Measurements from ENCODE around the gene RHBDF1.
A peak's percentile ranks its signal among the peaks of the same experiment; 100 is the strongest.

Gene RHBDF1

GRCh38 chr16:72561-73548 is at the start of gene RHBDF1:
RHBDF1 (minus strand) TSS chr16:72631; CDS start chr16:65015, 7,616 bp downstream.
- no peak for FAIRE-seq

GRCh38 chr16:120756-121155 is 48.3 kb upstream of the RHBDF1 start:
- FAIRE-seq = no peak
- DNase-seq (ENCODE audit: extremely low spot score, insufficient read length, low read depth) = no peak

More at GRCh38 chr16:72561-73548, at the start of gene RHBDF1:
- DNase-seq (ENCODE audit: extremely low spot score, insufficient read length, low read depth) = no peak

GRCh38 chr16:119835-120491 is 47.5 kb upstream of the RHBDF1 start:
- no peak for FAIRE-seq

GRCh38 chr16:119295-119694 is 46.9 kb upstream of the RHBDF1 start:
- FAIRE-seq (no peak), DNase-seq (ENCODE audit: extremely low spot score, insufficient read length, low read depth) (no peak)

More at GRCh38 chr16:119835-120491, 47.5 kb upstream of the RHBDF1 start:
- no peak for DNase-seq (ENCODE audit: extremely low spot score, insufficient read length, low read depth)

GRCh38 chr16:118857-119256 is 46.4 kb upstream of the RHBDF1 start:
- FAIRE-seq (no peak), DNase-seq (ENCODE audit: extremely low spot score, insufficient read length, low read depth) (no peak)

- peak; percentile 54 for DNase-seq (ENCODE audit: extremely low spot score, insufficient read length, low read depth)
- no peak for FAIRE-seq
Observed at GRCh38 chr16:117379-118365, 45.2 kb upstream of the RHBDF1 start.

- no peak for DNase-seq (ENCODE audit: extremely low spot score, insufficient read length, low read depth)
- FAIRE-seq = no peak
Observed at GRCh38 chr16:116015-116414, 43.6 kb upstream of the RHBDF1 start.

- FAIRE-seq (no peak), DNase-seq (ENCODE audit: extremely low spot score, insufficient read length, low read depth) (no peak)
Observed at GRCh38 chr16:114327-114726, 41.9 kb upstream of the RHBDF1 start.

- DNase-seq (ENCODE audit: extremely low spot score, insufficient read length, low read depth) (no peak), FAIRE-seq (no peak)
Observed at GRCh38 chr16:112153-112840, 39.9 kb upstream of the RHBDF1 start.

- DNase-seq (ENCODE audit: extremely low spot score, insufficient read length, low read depth) = peak; percentile 65
- FAIRE-seq = peak; percentile 85
Observed at GRCh38 chr16:106623-107324, 34.3 kb upstream of the RHBDF1 start.

GRCh38 chr16:105521-105920 is 33.1 kb upstream of the RHBDF1 start:
- FAIRE-seq = no peak
- no peak for DNase-seq (ENCODE audit: extremely low spot score, insufficient read length, low read depth)

- no peak for FAIRE-seq
- DNase-seq (ENCODE audit: extremely low spot score, insufficient read length, low read depth) = no peak
Observed at GRCh38 chr16:104928-105327, 32.5 kb upstream of the RHBDF1 start.

GRCh38 chr16:104355-104754 is 31.9 kb upstream of the RHBDF1 start:
- no peak for FAIRE-seq
- DNase-seq (ENCODE audit: extremely low spot score, insufficient read length, low read depth) = no peak

GRCh38 chr16:102060-102855 is 29.8 kb upstream of the RHBDF1 start:
- DNase-seq (ENCODE audit: extremely low spot score, insufficient read length, low read depth) (no peak), FAIRE-seq (no peak)

- DNase-seq (ENCODE audit: extremely low spot score, insufficient read length, low read depth) (no peak), FAIRE-seq (no peak)
Observed at GRCh38 chr16:101586-101985, 29.2 kb upstream of the RHBDF1 start.

- no peak for FAIRE-seq
- no peak for DNase-seq (ENCODE audit: extremely low spot score, insufficient read length, low read depth)
Observed at GRCh38 chr16:100989-101388, 28.6 kb upstream of the RHBDF1 start.

GRCh38 chr16:97822-98221 is 25.4 kb upstream of the RHBDF1 start:
- FAIRE-seq (no peak), DNase-seq (ENCODE audit: extremely low spot score, insufficient read length, low read depth) (no peak)

- peak; percentile 87 for FAIRE-seq
Observed at GRCh38 chr16:96935-97381, 24.5 kb upstream of the RHBDF1 start.

More at GRCh38 chr16:96935-97381, 24.5 kb upstream of the RHBDF1 start:
- DNase-seq (ENCODE audit: extremely low spot score, insufficient read length, low read depth) = peak; percentile 96
